Measurements from ENCODE around the gene ZXDC.

DNA sequence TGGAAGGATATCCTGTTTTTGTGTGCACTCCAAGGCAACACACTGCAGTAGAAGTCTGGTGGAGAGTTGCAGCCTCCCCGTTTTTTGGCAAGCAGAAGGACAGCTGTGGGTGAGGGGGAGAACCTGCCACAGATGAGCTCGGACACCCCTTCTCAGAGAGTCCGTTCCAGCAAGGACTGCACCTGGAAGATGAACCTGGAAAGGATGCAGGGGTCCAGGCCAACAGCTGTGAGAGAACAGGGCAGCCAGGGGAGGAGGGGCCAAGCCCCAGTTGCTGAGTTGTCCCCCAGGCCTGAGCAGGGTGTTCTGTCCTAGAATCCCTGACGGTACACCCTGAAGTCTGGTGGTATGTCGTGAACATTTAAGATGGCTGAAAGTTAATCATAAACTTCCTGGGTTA is 30.2 kb downstream of the ZXDC start:
- TF ChIP-seq EZH2 (IDR thresholded peaks at IDR 0.05; ENCODE audit: insufficient read depth, poor library complexity, severe bottlenecking) (no peak), EZH2phosphoT487 (IDR thresholded peaks at IDR 0.05; ENCODE audit: insufficient read depth, low read depth) (no peak)
